HepG2 (cell line): ENCODE results near the gene PARN. TPM values are rescaled to one million over a fixed set of nuclear protein-coding genes. Genes with fewer than 3 reads are reported as not detected.
A peak's percentile ranks its signal among the peaks of the same experiment; 100 is the strongest.

Source experiments
- AKNA ChIP-seq: sonication (generic); formaldehyde crosslinking; IDR thresholded peaks from 2 replicates; pipeline ENCODE4 v1.4.0; 2020; ENCODE audit warnings: missing genetic modification reagents, borderline replicate concordance
- FOXA1 ChIP-seq, 2 experiments: fragments of 450-650 bp in 1 of 2; sonication (generic) in 1 of 2; formaldehyde crosslinking in 1 of 2; IDR thresholded peaks; 2 replicates each; pipeline versions ENCODE4 v1.4.0 to v1.6.1; 2016 to 2020; ENCODE audit warnings: missing genetic modification reagents in 1 of 2
- GATAD2A ChIP-seq: IDR thresholded peaks from 2 replicates; pipeline ENCODE4 v1.6.1; 2016
- IKZF1 ChIP-seq: fragments of 450-650 bp; IDR thresholded peaks from 2 replicates; pipeline ENCODE4 v1.7.1; 2016
- KDM4B ChIP-seq: sonication (generic); formaldehyde crosslinking; IDR thresholded peaks from 2 replicates; pipeline ENCODE4 v1.4.0; 2020; ENCODE audit warnings: missing genetic modification reagents
- NONO ChIP-seq, 2 experiments: fragments of 450-650 bp in 1 of 2; sonication (generic) in 1 of 2; formaldehyde crosslinking in 1 of 2; IDR thresholded peaks in 1 of 2; conservative IDR thresholded peaks in 1 of 2; 2 replicates each; pipeline versions ENCODE4 v1.6.1 to v1.8.0; 2017 to 2022; ENCODE audit warnings: mild to moderate bottlenecking in 1 of 2, missing genetic modification reagents in 1 of 2, moderate library complexity in 1 of 2
- POGZ ChIP-seq: sonication (generic); formaldehyde crosslinking; IDR thresholded peaks from 2 replicates; pipeline ENCODE4 v1.4.0; 2020; ENCODE audit warnings: mild to moderate bottlenecking, missing genetic modification reagents
- REL ChIP-seq: sonication (generic); formaldehyde crosslinking; conservative IDR thresholded peaks from 2 replicates; pipeline ENCODE4 v1.8.0; 2022; ENCODE audit warnings: mild to moderate bottlenecking, missing genetic modification reagents, moderate library complexity
- SRSF9 ChIP-seq: fragments of 200-400 bp; formaldehyde crosslinking; IDR thresholded peaks from 2 replicates; pipeline ENCODE4 v1.6.1; 2018; ENCODE audit warnings: borderline replicate concordance, mild to moderate bottlenecking, low read depth, low read length; ENCODE audit not compliant: insufficient read depth, poor library complexity, severe bottlenecking
- ZFP41 ChIP-seq: sonication (generic); formaldehyde crosslinking; IDR thresholded peaks from 2 replicates; pipeline ENCODE4 v1.4.0; 2020; ENCODE audit warnings: mild to moderate bottlenecking, missing genetic modification reagents, borderline replicate concordance
- ZMYM2 ChIP-seq: sonication (generic); formaldehyde crosslinking; IDR thresholded peaks from 2 replicates; pipeline ENCODE4 v1.8.0; 2022; ENCODE audit warnings: mild to moderate bottlenecking, missing genetic modification reagents
- ZNF143 ChIP-seq: sonication (generic); formaldehyde crosslinking; IDR thresholded peaks from 2 replicates; pipeline ENCODE4 v1.4.0; 2020; ENCODE audit warnings: missing genetic modification reagents
- ZSCAN12 ChIP-seq: sonication (generic); formaldehyde crosslinking; IDR thresholded peaks from 2 replicates; pipeline ENCODE4 v1.9.0; 2021; ENCODE audit warnings: mild to moderate bottlenecking, missing genetic modification reagents
- ZSCAN29 ChIP-seq: sonication (generic); formaldehyde crosslinking; conservative IDR thresholded peaks from 2 replicates; pipeline ENCODE4 v1.4.0; 2020; ENCODE audit warnings: mild to moderate bottlenecking, missing genetic modification reagents
- polyA plus RNA-seq, 8 experiments: library from polyadenylated mRNA; depleted of rRNA in 3 of 8; stranded (reverse) in 7 of 8; unstranded in 1 of 8; fragments of >200 nt; fragmentation: Illumina TruSeq in 4 of 8; extraction: Trizol in 4 of 8; gene quantifications; 2 replicates each; pipeline versions ENCODE4 v1.2.1 to v1.2.3, GENCODE V29; 2011 to 2016; ENCODE audit warnings: low read depth in 4 of 8, missing spikeins in 1 of 8, mixed read lengths in 1 of 8; ENCODE audit not compliant: insufficient read depth in 1 of 8
- total RNA-seq, 5 experiments: library from RNA; depleted of rRNA; stranded (reverse); fragments of >200 nt; fragmentation: Illumina TruSeq; extraction: Trizol; gene quantifications; 2 replicates each; pipeline ENCODE4 v1.2.3, GENCODE V29; 2016; ENCODE audit warnings: low read depth in 1 of 5
- TF ChIP-seq, protein P1 (sequence below): sonication (generic); formaldehyde crosslinking; IDR thresholded peaks from 2 replicates; pipeline ENCODE4 v1.4.0; 2020; ENCODE audit warnings: missing genetic modification reagents
- TF ChIP-seq, protein P2 (sequence below): IDR thresholded peaks from 2 replicates; pipeline ENCODE4 v1.6.1; 2012; ENCODE audit warnings: low read depth, low read length, improper control_type of control experiment
- TF ChIP-seq, protein P3 (sequence below): sonication (generic); formaldehyde crosslinking; IDR thresholded peaks from 2 replicates; pipeline ENCODE4 v1.5.0; 2020; ENCODE audit warnings: mild to moderate bottlenecking, missing genetic modification reagents, moderate library complexity

The PARN gene
- total and polyA plus RNA-seq, 2 of the 13 experiments (the other 11 are each of a cell fraction or from before 2014, with no cell fraction given): 13.3 to 47.6 TPM

GRCh38 chr16:14559809-14560241 lies 70.2 kb downstream of the PARN start (continued):
- TF ChIP-seq, protein P1, sequence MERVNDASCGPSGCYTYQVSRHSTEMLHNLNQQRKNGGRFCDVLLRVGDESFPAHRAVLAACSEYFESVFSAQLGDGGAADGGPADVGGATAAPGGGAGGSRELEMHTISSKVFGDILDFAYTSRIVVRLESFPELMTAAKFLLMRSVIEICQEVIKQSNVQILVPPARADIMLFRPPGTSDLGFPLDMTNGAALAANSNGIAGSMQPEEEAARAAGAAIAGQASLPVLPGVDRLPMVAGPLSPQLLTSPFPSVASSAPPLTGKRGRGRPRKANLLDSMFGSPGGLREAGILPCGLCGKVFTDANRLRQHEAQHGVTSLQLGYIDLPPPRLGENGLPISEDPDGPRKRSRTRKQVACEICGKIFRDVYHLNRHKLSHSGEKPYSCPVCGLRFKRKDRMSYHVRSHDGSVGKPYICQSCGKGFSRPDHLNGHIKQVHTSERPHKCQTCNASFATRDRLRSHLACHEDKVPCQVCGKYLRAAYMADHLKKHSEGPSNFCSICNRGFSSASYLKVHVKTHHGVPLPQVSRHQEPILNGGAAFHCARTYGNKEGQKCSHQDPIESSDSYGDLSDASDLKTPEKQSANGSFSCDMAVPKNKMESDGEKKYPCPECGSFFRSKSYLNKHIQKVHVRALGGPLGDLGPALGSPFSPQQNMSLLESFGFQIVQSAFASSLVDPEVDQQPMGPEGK: no peak
- TF ChIP-seq IKZF1: no peak
- no peak for TF ChIP-seq SRSF9
- no peak for TF ChIP-seq FOXA1 (IDR thresholded peaks at IDR 0.05)
- TF ChIP-seq FOXA1 (CRISPR knock-in tag; IDR thresholded peaks at IDR 0.05): 0 out of 2 replicates have a peak, but pooled peaks have one; percentile 24
- TF ChIP-seq AKNA (CRISPR knock-in tag): no peak
- no peak for TF ChIP-seq ZNF143 (CRISPR knock-in tag)
- peak; percentile 69 for TF ChIP-seq GATAD2A
- 0 out of 2 replicates have a peak, but pooled peaks have one; percentile 55 for TF ChIP-seq ZSCAN29 (CRISPR knock-in tag)
- 0 out of 2 replicates have a peak, but pooled peaks have one; percentile 12 for TF ChIP-seq POGZ (CRISPR knock-in tag)
- 0 out of 2 replicates have a peak, but pooled peaks have one; percentile 59 for TF ChIP-seq KDM4B (CRISPR knock-in tag)
- 0 out of 2 replicates have a peak, but pooled peaks have one; percentile 18 for TF ChIP-seq ZMYM2 (CRISPR knock-in tag)
- no peak for TF ChIP-seq REL (CRISPR knock-in tag)
- TF ChIP-seq, protein P2, sequence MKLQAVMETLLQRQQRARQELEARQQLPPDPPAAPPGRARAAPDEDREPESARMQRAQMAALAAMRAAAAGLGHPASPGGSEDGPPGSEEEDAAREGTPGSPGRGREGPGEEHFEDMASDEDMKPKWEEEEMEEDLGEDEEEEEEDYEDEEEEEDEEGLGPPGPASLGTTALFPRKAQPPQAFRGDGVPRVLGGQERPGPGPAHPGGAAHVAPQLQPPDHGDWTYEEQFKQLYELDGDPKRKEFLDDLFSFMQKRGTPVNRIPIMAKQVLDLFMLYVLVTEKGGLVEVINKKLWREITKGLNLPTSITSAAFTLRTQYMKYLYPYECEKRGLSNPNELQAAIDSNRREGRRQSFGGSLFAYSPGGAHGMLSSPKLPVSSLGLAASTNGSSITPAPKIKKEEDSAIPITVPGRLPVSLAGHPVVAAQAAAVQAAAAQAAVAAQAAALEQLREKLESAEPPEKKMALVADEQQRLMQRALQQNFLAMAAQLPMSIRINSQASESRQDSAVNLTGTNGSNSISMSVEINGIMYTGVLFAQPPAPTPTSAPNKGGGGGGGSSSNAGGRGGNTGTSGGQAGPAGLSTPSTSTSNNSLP: peak; percentile 62; the same call in 1 of the 2 replicates
- TF ChIP-seq ZSCAN12 (CRISPR knock-in tag): no peak
- TF ChIP-seq, protein P3, sequence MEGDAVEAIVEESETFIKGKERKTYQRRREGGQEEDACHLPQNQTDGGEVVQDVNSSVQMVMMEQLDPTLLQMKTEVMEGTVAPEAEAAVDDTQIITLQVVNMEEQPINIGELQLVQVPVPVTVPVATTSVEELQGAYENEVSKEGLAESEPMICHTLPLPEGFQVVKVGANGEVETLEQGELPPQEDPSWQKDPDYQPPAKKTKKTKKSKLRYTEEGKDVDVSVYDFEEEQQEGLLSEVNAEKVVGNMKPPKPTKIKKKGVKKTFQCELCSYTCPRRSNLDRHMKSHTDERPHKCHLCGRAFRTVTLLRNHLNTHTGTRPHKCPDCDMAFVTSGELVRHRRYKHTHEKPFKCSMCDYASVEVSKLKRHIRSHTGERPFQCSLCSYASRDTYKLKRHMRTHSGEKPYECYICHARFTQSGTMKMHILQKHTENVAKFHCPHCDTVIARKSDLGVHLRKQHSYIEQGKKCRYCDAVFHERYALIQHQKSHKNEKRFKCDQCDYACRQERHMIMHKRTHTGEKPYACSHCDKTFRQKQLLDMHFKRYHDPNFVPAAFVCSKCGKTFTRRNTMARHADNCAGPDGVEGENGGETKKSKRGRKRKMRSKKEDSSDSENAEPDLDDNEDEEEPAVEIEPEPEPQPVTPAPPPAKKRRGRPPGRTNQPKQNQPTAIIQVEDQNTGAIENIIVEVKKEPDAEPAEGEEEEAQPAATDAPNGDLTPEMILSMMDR (CRISPR knock-in tag): peak; percentile 35
- no peak for TF ChIP-seq ZFP41 (CRISPR knock-in tag)
- no peak for TF ChIP-seq NONO (IDR thresholded peaks at IDR 0.05)
- TF ChIP-seq NONO (CRISPR knock-in tag; conservative IDR thresholded peaks at IDR 0.05): no peak
